HG03469 (cell line): ENCODE measurements around the gene ATL1.

Experiments used
- ATAC-seq: cut with Tn5 transposase; IDR thresholded peaks from one replicate; pipeline ENCODE4 v1.9.1; 2021; ENCODE audit warnings: mild to moderate bottlenecking, moderate library complexity, moderate number of reproducible peaks; ENCODE audit not compliant: unreplicated experiment

The ATL1 gene

DNA sequence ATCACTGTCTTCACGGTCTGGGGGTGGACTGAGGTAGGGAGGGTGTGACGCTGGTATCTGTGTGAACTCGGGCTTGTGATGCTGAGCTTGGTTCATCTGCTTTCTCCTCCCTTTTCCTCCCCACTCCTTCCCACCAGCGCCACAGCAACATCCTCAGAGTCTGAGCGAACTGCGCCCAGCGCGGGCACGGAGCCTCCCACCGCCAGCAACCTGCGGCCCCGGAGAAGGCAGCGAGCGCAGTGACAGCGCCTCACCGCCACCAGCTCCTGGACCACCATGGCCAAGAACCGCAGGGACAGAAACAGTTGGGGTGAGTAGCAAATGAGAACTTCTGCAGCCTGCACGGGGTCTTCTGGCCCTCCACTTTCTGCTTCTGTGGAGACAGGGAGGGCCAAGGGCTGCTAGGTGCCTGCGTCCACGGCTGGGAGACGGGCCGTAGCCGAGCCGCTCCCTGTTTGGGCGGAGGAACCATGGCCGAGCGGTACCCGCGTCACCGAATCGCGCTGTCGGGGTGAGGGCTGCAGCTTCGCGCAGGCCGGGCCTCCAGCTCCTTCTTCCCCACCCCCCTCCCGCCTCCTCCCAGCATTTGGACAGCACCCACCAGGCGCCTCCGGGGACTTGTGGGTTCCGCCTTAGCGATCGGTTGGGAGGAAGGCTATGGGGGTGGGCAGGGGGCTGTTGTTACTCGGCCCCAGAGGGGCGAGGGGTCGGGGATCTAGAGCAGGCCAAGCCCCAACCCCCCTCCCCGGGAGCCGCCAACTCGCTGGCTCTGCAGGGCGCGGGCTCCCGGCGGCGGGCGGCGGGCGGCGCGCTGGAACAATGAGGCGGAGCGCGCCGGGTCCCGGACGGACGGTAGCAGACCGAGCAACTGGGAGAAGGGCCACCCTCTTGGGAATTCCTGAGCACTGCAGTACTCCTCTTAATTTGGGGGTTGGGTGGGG is at the start of gene ATL1:
ATL1 (plus strand) TSS at position 156 of the 941 bp plus-strand sequence; CDS start at position 277, 121 bp downstream.
- no peak for ATAC-seq

DNA sequence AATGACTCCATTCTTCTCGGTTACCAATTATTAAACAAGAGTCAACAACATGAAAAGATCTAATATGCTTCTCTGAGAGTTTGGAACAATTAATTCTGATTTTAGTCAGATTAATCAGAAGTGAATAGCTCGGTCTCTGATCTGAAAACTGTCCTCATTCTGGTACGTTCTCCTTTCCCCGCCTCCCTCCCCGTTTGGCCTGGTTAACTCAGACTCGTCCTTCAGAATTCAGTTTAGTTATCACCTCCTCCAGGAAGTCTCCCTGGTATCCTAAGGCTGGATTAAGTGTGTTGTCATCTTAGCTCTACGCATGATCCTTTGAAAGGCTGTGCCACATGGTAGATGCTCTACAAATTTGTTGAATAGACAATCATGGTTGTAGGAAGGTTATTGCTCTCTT is 49.8 kb upstream of the ATL1 start:
- no peak for ATAC-seq

DNA sequence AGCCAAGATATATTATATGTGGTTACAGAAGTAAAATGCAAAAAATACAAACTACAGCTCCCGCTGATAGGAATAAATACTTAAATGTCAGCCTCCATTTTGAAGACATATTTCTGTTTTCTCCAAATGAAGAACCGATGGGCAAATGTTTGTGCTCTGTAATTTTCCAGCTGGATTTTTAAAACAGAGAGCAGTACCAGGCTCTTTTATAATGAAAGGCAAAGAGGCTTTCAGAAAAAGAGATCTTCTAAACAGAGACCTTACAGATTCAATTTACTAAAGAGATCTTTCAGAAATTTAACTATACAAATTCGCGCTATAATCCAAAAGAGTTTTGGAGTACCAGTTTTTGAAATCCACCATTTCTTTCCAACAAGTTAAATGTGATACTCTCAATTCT is 47.5 kb upstream of the ATL1 start:
- no peak for ATAC-seq

DNA sequence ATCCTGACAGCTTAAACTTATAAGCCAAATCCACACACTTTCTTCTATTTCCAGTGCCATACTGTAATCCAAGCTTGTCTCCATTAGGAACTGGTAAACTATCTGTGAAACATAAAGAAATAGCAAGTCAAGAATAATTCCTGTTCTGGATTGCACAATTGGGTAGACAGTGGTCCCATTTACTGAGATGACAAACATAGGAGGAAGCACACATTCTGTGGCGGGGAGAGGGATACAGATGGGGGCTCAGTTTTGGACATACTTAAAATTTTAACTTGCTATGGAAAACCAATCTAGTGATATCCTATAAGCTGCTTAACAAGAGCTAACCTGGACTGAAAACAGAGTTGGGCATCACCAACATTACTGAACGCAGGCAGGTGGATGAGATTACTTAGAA is 43.9 kb upstream of the ATL1 start:
- ATAC-seq = no peak

DNA sequence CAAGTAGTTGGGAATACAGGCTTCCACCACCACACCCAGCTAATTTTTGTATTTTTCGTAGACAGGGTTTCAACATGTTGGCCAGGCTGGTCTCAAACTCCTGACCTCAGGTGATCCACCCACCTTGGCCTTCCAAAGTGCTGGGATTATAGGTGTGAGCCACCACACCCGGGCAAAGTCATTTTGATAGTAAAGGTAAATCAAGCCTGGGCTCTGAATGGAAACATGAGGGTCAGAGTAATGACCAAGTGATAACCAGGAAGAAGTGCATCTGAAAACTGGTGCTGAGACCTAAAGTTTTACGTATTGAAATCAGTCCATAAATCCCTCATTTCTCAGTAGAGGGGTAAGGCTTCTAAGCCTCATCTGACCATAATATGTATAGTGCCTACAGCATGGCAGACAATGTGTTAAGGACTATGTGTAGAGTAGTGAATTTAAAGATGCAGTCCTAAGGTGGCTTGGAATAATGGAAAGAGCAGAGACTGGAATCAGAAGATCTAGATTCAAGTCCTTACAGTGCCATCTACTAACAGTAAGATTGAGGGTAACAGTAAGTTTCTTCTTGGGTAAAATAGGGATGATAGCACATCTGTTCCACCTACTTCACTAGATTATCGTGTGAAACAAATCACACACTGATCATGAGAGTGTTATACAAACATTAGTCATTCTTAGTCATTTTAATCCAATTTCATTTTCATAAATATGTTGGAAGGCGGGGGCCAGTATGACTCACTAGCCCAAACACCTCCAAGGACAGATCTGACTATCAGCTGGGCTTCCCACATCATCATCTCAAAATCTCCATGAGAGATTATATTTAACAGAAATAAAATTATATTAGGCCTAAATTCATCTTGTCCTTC is 38.8 kb upstream of the ATL1 start:
- ATAC-seq = peak; percentile 56

DNA sequence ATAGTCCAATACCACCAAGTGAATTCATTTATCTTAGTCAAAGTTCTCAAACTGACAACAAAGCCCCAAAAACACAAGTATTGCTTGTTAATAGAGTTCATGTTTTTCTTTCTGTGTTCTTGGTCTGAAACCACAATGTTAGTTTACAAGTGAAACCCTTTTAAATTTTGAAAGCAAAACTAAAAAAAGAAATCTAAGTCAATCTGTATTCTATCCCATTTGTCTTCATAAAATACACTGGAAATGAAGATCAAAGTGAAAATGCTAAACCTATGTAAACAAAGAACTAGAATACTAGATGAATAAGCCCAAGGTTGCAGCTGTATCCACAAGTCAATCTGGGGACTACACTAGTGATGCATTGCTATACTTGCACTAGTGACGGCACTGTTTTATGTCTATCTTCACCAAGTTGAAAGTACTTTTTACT is 38.0 kb upstream of the ATL1 start:
- peak; percentile 42 for ATAC-seq

DNA sequence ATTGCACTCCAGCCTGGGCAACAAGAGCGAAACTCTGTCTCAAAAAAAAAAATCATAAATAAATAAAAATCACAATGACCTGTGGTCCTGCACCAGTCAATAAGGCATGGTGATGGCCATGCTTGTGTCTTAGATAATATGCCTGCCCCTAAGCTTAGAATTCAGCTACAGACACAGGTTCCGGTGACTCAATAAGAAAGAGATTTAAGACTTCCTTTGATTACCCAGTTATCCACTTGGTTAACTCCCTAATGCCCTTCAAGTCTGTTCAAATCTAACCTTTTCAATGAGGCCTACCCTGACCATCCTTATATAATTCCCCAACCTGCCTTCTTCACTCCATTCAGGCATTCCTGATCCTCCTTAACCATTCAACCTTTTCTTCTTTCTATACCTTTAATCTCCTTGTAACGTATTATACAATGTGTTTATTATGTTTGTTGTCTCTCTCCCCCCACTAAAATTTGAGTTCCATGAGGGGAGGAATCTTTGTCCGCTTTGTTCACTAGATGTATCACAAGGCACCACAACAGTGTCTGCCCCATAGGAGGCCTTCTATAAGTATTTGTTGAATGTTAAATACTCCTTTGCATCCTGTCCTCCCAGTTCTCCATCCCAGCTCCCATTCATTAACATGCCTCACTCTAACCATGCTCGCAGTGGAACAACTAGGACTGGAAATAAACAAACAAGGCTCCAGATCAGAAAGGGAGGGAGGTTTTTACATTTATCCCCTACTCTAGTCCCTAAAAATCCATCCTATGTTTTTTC is 36.5 kb upstream of the ATL1 start:
- no peak for ATAC-seq

DNA sequence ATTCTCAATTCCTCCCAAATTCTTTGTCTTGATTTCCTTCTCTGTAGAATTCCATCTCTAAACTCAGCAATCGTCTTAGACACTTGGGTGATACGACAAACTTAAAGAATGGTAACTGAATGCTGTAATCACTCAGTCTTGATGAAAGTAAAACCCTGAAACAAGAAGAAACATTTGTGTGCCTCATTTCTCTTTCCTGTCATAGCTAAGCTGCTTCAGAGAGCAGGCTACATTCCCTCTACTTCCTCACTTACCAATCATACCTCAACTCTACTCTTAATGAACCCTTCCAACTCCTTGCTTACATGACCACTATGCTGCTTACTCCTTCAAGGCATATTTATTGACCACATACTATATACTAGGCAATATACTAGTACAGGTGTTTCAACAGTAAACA is 35.9 kb upstream of the ATL1 start:
- no peak for ATAC-seq

DNA sequence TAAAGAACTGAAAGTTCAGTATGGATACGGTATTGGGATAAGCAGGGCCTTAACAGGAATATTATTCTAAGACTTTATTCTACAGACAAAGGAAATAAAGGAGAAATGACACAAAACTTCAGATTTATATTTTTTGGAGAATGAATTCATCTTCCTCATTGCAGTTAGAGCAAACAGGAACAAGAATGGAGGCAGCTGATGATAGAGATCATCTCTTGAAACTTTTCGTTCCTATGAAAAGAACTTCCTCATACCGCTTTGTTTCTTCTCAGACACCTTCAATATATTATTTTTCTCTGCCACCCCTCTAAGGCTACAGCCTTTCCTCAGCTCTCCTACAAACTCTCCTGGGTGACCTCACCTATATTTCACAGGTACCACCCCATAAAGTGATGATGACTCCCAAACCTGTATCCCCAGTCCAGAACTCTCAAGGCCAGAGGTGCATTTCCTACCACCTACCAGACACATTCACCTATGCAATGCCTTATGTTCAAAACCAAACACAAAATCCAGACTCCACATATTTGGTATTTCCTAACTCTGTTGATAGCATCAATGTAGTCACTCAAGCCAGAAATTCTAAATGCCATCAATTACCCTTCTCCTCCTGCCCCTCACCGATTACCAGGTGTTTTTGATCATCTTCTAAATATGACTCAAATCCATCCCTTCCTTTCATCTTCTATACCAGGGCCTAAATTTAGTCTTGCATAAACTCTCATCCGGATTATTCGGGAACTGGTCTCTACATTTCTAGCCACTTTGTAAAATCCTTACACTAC is 35.0 kb upstream of the ATL1 start:
- no peak for ATAC-seq

DNA sequence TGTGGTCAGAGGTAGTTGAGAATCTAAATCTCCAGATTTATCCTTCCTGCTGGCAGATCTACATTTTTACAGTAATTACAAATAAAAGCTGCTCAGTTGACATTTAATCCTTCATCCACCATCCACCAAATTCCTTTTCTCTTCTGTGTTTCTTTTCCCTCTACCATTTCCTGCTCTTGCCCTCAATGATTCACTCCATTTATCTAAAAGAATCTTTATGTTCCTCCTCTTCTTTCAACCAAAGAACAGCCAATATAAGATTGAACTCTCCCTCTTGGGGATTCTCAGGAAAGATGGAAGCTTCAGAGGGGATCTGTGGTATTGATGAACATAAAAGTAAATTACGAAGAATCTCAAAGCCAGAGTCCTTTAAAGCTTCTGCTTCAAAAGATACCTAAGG is 31.9 kb upstream of the ATL1 start:
- no peak for ATAC-seq

DNA sequence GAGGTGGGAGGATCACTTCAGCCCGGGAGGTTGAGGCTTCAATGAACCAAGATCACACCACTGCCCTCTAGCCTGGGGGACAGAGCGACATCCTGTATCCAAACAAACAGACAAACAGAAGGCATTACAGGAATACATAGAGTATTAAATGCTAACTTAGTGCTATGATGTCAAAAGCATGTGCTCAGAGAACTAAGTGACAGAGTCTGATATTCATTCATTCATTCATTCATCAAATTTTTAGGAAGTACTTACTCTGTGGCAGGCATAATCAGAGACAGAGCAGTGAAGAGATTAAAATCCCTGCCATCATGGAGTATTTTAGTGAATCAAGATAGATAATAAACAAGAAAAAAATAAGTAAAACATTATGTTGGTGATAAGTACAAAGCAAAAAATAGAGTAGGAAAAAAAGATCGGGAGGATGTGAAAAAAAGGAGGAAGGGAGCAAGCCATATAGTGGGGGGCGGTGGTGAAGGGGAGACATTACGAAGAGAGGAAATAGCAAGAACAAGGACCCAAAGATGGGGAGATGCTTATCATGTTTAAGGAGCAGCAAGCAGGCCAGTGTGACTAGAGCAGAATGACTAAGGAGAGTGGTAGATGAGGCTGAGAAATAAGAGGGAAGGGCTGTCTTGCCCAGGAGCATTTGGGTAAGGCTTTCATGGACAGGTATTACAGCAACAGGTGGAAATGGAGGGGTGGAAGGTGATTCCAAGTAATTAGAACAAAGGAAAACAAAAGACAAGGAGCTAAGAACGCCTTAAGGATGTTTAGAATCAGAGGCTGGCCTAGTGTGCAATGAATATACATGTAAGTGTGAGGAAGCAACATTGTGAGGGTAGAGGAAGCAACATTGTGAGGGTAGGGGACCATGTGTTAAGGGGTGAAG is 30.4 kb upstream of the ATL1 start:
- ATAC-seq = no peak

DNA sequence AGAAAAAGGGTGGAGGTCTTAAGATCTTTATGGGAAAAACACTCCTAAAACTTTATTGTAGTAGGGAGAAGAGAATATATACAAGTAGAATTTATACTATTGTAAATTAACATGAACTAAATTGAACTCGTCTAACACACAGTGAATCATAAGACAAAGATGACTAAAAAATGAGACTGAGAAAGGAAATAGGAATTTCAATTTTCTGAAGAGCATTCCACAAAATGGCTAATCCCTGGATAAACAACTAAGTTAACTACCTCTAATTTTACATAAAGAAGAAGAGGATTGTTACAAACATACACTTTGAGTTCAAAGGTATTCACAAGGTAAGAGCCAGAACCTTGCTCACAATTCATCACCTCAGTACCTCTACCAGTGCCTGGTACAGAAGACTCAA is 29.6 kb upstream of the ATL1 start:
- no peak for ATAC-seq

DNA sequence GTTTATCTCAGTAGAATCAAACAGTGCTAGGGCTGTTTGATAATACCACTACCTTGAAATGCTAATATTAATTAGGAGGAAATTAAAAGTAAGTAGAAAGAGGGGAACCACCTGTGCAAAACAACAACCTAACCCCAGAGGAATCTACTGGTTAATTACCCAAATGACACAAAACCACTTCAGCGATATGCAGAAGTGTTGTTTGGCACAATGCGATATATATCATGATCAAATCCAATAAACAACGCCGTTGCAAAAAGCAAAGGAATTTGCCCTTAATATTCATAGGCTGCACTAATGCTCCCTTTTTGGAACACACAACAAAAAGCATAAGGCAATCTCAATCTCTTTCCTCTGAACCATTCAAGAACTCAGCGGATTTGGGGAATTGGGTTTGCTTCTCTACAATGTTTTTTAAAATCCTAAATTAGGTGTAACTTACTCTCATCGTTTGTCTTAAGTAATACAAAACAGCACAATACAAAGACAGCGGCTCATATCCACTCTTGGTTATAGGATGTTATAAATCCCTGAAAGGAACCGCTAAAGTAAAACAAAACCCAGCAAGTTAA is 29.1 kb upstream of the ATL1 start:
- no peak for ATAC-seq

DNA sequence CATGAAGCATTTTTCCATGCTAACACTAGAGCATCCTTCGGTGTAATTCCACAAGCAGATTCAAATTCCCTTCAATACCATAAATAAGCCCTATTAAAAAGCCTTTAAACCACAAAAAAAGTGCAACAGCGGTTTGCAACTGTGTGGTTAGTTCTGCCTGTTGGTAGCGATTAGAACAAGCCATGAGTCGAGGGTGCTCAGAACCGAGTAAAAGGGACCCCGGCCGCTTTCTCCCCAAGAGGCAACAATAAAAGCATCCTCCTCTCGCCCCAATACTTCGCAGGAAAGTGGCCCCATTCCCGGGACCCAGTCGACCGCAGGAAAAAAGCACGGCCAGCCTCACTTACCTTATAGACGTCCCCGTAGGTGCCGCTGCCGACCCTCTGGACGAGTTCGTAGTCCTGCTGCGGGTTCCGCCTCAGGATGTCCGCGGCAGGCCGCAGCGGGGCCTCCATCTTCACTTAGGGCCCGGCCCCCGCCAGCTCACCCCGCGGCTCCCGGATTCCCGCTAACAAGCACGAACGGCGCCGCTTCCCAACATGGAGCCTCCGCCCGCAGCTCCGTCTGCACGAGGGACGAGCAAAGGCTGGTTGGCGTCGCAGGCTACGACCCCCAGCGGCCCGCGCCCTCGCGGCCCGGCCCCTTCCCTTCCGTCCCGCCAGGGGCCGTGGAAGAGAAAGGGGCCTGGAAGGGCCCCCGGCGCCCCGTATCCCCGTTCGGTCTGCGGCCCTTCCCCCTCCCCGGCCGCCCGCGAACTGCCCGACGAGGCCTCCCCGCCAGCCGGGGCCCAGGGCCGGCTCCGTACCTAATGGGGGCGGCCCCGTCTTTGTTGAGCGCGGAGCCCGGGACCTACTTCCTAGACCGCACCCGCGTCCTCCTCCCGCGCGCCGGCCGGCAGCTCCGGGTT is 28.1 kb upstream of the ATL1 start:
- ATAC-seq = peak; percentile 21

DNA sequence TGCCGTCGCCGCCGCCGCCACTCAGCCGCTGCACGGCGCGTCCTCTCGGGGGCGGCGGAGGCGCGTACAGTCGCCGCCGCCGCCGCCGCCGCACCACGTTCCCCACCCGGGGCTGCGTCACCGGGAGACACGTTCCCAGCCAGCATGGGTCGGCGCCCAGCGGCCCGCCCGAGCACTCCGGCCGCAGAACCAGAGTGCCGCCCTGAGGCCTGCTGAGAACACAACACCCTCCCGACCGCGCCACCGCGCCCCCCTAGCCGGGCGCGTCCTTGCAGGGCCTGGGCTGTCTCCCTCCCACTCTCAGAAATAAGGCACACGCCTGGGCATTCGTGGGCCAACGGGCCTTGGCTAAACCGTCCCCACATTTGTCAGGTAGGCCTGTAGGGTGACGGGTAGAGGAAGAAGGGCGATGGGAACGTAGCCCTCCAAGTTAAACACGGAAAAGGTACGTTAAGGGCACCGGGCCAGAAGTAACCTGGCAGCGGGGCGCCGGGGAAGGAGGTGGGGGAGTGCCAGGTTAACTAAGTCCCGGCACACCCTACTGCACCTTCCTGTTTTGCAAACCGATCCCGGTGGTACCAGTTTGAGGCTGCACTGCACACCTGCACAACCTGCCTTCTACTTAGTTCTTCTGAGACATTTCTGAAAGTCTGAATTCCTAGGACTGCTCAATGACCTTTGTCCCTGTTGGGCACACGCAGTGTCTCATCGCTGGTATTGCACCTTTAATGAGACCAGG is 27.3 kb upstream of the ATL1 start, which contains the start of gene MAP4K5:
MAP4K5 (minus strand) TSS at position 68 of the 739 bp plus-strand sequence. CDS start 520 bp downstream, outside the sequence.
- ATAC-seq = peak; percentile 86

DNA sequence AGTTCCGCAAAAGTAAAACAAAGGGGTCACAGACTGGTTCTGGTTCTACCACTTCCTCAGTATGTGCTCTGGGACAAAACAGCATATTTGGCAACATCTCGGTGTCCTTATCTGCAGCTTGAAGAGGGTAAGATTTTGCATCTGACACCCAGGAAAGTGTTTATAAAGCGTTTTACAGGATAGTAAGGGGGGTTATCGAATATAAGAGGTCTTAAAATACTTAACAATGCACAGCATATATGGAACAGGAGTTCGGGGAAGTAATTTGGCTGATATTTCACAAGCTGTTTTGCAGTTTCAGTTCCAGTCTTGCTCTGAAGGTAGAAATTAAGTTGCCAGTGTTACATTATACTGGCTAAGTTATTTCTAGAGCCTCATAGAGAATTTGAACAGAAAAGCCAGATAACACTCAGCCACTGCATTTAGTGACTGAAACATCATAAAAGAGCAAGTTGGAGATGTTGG is 26.7 kb upstream of the ATL1 start:
- peak; percentile 22 for ATAC-seq

DNA sequence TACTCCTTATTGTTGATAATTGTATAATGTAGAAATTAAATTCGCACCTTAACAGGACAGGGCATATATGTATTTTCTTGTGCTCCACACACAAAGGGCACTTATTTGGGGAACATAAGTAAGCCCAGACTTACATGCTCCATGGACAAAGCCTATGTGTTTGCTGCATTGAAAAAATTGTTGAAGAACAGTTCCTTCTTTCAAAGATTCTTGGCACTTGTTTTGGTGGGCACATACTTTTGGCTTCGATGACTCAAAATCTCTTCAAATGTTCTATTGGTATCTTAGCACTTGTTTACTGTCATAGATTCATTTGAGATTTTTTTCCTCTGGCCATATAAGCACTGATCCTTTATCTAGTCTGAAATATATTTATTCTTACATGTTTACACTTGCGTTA is 26.1 kb upstream of the ATL1 start:
- ATAC-seq = no peak
